ENCODE results near the gene SMR3B. TPM values are rescaled to one million over a fixed set of nuclear protein-coding genes. Genes with fewer than 3 reads are reported as not detected.

The SMR3B gene
- not detected in 2 replicates for total RNA-seq (2014; rRNA removed; shearing (Covaris generic))

DNA sequence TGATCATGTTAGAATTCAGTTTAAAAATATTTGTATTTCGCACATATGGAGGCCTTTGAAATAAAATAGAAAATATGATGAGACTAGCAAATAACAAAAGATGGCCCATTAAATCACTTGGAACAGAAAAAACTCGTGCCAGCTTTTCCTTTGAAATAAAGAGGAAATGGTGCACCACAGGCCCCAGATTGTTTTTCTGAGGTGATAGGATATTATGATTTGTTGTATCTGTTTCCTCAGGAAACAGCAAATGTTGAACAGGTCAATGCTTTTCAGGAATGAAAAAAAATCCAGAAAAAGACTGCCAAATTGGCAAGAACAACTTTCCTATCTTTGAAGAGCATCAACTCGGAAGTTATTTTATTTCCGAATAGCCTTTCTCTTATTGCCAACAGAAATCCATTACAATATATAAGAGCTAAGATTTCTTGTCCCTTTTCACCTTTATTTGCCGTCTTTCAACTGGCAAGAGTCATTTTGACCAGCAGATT is at the start of gene SMR3B:
Gene SMR3B (plus strand): TSS at position 441 of the 491 bp plus-strand sequence. CDS start 1,380 bp downstream, outside the sequence.
- DNase-seq (ENCODE audit: low spot score) = no peak

DNA sequence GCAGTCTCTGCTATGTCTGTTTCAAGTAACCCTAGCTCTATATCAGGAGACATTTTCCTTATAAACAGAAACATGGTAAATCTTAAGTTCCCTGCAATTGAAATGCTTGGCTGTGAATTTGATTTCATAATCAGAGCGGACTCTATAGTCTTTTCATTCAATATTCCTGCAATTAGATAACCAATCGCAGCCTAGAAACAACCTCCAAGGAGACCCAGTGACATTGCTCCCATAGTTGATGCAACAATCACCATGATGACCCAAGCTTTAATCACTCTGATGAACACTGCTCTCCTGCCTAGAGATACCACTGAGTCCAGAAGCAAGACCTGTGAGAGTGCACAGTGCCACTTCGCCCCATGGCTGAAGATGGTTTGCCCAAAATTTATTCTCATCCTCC is 48.2 kb upstream of the SMR3B start, which contains the start of gene CABS1:
Gene CABS1 (plus strand): TSS at position 301 of the 400 bp plus-strand sequence. CDS start 59 bp downstream, at position 360.
- no peak for DNase-seq (ENCODE audit: low spot score)

DNA sequence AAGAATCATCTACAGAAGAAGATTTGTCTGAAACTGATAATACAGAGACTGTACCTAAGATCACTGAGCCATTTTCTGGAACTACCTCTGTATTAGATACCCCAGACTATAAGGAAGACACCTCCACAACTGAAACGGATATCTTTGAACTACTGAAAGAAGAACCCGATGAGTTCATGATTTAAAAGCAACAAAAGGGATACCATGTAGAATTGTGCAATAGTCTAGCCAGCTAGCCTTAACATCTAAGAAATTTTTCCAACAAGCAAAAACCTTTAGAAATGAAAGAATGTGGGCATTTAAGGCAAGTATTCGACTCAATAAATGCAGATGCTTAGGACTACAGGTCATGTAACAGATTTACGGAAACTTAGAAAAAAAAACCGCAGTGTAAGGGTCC is 46.9 kb upstream of the SMR3B start:
- DNase-seq (ENCODE audit: low spot score) = no peak

DNA sequence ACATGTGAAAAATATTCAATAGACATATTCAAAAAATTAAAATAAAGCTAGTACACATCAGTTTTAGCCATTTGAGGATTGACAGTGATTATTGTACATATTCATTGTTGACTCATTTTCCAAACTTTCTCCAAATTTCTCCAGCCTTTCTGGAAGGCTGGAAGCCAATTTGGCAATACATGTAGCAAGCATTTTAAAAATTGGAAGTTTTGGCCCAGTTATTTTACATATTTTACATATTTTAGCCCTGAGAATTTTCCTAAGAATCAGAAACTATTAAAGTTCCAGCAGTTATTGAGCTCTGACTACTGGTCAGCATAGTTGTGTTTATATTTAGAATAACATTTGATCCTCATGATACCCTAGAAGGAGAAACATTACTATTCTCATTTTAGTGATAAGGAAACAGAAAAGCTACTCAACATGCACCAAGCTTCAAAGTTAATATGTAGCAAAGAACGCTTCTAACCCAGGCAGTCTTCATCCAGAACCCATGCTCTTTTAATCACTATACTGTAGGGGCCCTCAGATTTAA is 45.0 kb upstream of the SMR3B start:
- DNase-seq (ENCODE audit: low spot score) = no peak

GRCh38 chr4:70356185-70356584 is 26.7 kb upstream of the SMR3B start:
- DNase-seq (ENCODE audit: low spot score) = no peak

- no peak for DNase-seq (ENCODE audit: low spot score)
These were observed 23.7 kb upstream of the SMR3B start for GRCh38 chr4:70359115-70359661.

DNA sequence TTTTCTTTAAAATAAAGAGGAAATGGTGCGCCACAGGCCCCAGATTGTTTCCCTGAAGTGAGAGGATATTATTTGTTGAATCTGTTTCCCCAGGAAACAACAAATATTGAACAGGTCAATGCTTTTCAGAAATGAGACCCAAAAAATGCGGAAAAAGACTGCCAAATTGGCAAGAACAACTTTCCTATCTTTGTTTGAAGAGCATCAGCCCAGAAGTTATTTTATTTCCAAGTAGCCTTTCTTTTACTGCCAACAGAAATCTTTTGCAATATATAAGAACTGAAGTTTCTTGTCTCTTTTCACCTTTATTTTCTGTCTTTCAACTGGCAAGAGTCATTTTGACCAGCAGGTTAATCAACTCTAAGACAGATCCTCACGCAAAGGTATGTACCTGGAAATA is 22.5 kb upstream of the SMR3B start, which contains the start of gene SMR3A:
Gene SMR3A (plus strand): TSS at position 301 of the 400 bp plus-strand sequence. CDS start 1,356 bp downstream, outside the sequence.
- no peak for DNase-seq (ENCODE audit: low spot score)

- DNase-seq (ENCODE audit: low spot score) = no peak
These were observed 18.9 kb upstream of the SMR3B start for GRCh38 chr4:70364002-70364401.

- no peak for DNase-seq (ENCODE audit: low spot score)
These were observed 17.5 kb upstream of the SMR3B start for GRCh38 chr4:70365479-70365878.

- DNase-seq (ENCODE audit: low spot score) = no peak
These were observed 15.1 kb upstream of the SMR3B start for GRCh38 chr4:70367813-70368212.

- DNase-seq (ENCODE audit: low spot score) = no peak
These were observed 10.9 kb upstream of the SMR3B start for GRCh38 chr4:70371987-70372386.

GRCh38 chr4:70372760-70373159 is 10.2 kb upstream of the SMR3B start:
- no peak for DNase-seq (ENCODE audit: low spot score)

- DNase-seq (ENCODE audit: low spot score) = no peak
These were observed 2.4 kb upstream of the SMR3B start for GRCh38 chr4:70380578-70380977.

- no peak for DNase-seq (ENCODE audit: low spot score)
These were observed 9.3 kb downstream of the SMR3B start for GRCh38 chr4:70392057-70392776.

DNA sequence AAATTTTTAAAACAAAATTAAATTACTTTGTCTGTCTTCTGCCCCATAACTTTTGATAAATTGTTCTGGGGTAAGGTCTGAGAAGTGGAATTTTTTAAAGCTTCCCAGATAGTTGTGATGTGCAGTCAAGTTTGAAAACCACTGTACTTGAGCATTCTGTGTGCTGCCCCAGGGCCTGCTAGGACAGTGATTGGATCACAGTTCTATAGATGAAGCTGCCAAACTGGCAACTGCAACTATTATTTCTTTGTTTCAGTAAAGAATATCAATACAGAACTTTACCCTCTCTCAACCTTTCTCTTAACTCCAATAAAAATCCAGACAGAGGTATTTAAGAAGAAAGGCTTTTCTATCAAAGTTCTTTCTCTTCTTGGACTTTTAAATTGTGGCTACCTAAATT is 14.6 kb downstream of the SMR3B start, which contains the start of gene OPRPN:
Gene OPRPN (plus strand): TSS at position 361 of the 400 bp plus-strand sequence. CDS start 1,346 bp downstream, outside the sequence.
- no peak for DNase-seq (ENCODE audit: low spot score)

- no peak for DNase-seq (ENCODE audit: low spot score)
These were observed 16.4 kb downstream of the SMR3B start for GRCh38 chr4:70399319-70399718.

- no peak for DNase-seq (ENCODE audit: low spot score)
These were observed 19.8 kb downstream of the SMR3B start for GRCh38 chr4:70402762-70403161.

GRCh38 chr4:70405765-70406164 is 22.8 kb downstream of the SMR3B start:
- no peak for DNase-seq (ENCODE audit: low spot score)

GRCh38 chr4:70425306-70425705 is 42.4 kb downstream of the SMR3B start:
- no peak for DNase-seq (ENCODE audit: low spot score)

DNA sequence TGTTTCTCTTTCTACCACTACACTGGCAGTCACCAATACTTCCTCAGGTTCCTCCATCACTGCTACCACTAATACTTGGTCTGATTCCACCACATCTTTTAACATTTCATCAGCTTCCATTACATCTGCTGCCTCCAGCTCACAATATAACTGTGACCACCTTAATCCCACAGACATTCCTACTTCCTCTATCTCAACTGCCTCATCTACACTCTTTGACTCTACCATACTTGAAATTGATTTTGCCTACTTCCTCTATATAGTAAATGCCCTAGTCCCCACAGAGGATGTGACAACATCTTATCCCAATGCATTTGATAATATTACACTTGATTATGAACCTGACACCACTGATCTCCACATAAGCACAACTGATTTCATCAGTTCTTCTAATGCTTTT is 43.9 kb downstream of the SMR3B start:
- no peak for DNase-seq (ENCODE audit: low spot score)

DNA sequence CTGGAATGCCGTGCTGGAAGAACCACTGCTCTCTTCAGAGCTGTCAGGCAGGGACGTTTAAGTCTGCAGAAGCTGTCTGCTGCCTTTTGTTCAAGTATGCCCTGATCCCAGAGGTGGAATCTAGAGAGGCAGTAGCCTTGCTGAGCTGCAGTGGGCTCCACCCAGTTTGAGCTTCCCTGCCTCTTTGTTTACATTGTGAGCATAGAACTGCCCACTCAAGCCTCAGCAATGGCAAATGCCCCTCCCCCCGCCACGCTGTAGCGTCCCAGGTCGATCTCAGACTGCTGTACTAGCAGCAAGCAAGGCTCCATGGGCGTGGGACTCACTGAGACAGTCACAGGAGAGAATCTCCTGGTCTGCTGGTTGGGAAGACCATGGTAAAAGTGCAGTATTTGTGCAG is 54.3 kb downstream of the SMR3B start:
- DNase-seq (ENCODE audit: low spot score) = no peak

Measured in H4 (cell line).